Effector memory CD4-positive, alpha-beta T cell (primary cell): ENCODE measurements around the gene FAM78A.
"Not testable (repeated sequence)": the region's sequence is repeated elsewhere in the genome, so short reads cannot be mapped to it uniquely, and the experiment has no call there.

Experiments used
- DNase-seq, 3 donors: peaks; one replicate each; pipeline ENCODE4 v3.0.0-alpha.2; 2020
- H3K27ac ChIP-seq: 2 replicates; pipeline ENCODE4 v1.7.0; 2013; ENCODE audit warnings: mild to moderate bottlenecking, low read length, moderate library complexity; ENCODE audit not compliant: insufficient read depth, poor library complexity, severe bottlenecking
- H3K27me3 ChIP-seq: replicated peaks from 2 replicates; pipeline ENCODE4 v1.7.0; 2013; ENCODE audit warnings: mild to moderate bottlenecking, low read length; ENCODE audit not compliant: insufficient read depth, control insufficient read depth, poor library complexity, severe bottlenecking
- H3K36me3 ChIP-seq: 2 replicates; pipeline ENCODE4 v1.7.0; 2013; ENCODE audit warnings: mild to moderate bottlenecking, low read length, moderate library complexity; ENCODE audit not compliant: control insufficient read depth, insufficient read depth
- H3K4me1 ChIP-seq: 2 replicates; pipeline ENCODE4 v1.7.0; 2013; ENCODE audit warnings: low read length, mild to moderate bottlenecking; ENCODE audit not compliant: control insufficient read depth, insufficient read depth, poor library complexity, severe bottlenecking
- H3K4me3 ChIP-seq: 2 replicates; pipeline ENCODE4 v1.7.0; 2013; ENCODE audit warnings: low read length, low read depth, mild to moderate bottlenecking; ENCODE audit not compliant: insufficient read depth, poor library complexity, severe bottlenecking
- H3K9me3 ChIP-seq: 2 replicates; pipeline ENCODE4 v1.7.0; 2013; ENCODE audit warnings: mild to moderate bottlenecking, low read length, moderate library complexity; ENCODE audit not compliant: control insufficient read depth

FAM78A gene

GRCh38 chr9:131258186-131258585 lies 18.1 kb downstream of the FAM78A start:
- no peaks in the 10 kb centered on the region for H3K9me3 ChIP-seq
- peaks cover 51% of the 10 kb centered on the region for H3K36me3 ChIP-seq
- H3K27ac ChIP-seq, result peak overlapping the region; percentile 76
- no peaks in the 10 kb centered on the region for H3K27me3 ChIP-seq
- peaks cover 53% of the 10 kb centered on the region for H3K4me1 ChIP-seq
- DNase-seq, result no peak
- H3K4me3 ChIP-seq, result no peak overlapping the region

DNA sequence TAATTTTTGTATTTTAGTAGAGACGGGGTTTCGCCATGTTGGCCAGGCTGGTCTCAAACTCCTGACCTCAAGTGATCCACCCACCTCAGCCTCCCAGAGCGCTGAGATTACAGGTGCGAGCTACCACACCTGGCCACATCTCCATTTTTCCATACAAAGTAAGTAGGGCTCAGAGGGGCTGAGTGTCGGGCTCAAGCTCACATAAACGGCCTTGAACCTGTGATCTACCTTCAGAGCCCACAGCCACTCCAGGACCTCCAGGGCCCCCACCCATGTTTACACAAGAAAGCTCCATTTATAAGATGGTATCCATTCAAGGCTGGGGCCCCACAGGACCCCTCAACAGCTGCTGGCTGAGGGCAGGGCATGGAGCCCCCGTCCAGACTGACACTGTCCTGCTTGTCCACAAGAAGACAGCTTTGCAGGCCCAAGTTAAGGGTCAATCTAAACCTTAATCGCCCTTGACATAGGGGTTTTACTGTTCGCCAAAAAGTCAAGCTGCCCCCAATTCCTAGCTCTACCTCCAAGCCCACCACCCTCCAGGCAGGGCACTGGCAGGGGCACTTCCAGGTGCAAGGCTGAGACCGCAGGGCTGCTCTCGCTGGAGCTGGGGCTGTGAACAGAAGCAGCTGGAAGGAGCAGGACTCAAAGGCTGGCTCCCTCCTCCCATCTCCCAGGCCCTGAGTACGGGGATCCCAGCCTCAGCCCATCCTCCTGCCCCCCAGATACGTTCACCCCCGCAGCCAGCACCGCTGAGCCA lies 18.9 kb downstream of the FAM78A start:
- Histone ChIP-seq H3K27me3 (no peaks in the 10 kb centered on the region), H3K27ac (peak overlapping the region; percentile 76), H3K9me3 (no peaks in the 10 kb centered on the region), H3K4me3 (no peak overlapping the region), H3K36me3 (peaks cover 49% of the 10 kb centered on the region), H3K4me1 (peaks cover 57% of the 10 kb centered on the region)
- no peak for DNase-seq

DNA sequence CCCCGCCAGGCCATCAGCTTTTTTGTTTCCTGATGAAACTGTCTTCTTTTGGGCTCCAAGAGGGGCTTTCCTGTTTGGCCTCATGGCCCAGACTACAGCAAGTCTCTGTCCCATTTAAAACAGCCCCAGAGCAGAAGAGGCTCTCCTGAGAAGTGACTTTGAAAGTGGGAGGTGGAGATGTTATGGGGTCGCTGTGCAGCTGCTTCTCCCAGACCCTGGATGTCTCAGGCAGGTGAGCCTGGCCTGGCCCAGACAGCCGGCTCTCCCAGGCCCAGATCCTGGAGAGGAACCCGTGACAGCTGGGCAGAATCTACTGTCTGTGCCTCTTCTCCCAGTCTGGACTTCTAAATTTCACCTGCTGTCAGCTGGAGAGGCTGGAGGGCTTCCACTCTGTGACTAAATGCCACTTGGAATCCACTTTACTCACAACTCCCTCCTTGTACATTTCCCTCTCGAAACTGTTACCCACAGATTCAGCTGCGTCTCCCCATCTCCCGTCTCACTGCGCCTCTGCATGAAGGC lies 20.6 kb downstream of the FAM78A start:
- Histone ChIP-seq H3K27ac (peak overlapping the region; percentile 76), H3K27me3 (no peaks in the 10 kb centered on the region), H3K4me1 (peaks cover 64% of the 10 kb centered on the region), H3K9me3 (no peaks in the 10 kb centered on the region), H3K4me3 (peak overlapping the region; percentile 6), H3K36me3 (peaks cover 32% of the 10 kb centered on the region)
- no peak for DNase-seq

- DNase-seq, result no peak
- Histone ChIP-seq H3K36me3 (peaks cover 21% of the 10 kb centered on the region), H3K27ac (peak overlapping the region; percentile 76), H3K4me3 (no peak overlapping the region), H3K27me3 (no peaks in the 10 kb centered on the region), H3K4me1 (peaks cover 58% of the 10 kb centered on the region), H3K9me3 (no peaks in the 10 kb centered on the region)
Measured at GRCh38 chr9:131254626-131255025, 21.7 kb downstream of the FAM78A start.

- DNase-seq, result no peak
- H3K4me1 ChIP-seq, result peaks cover 58% of the 10 kb centered on the region
- H3K27ac ChIP-seq, result no peak overlapping the region
Measured at GRCh38 chr9:131253891-131254491, 22.3 kb downstream of the FAM78A start.

GRCh38 chr9:131252120-131252519 lies 24.2 kb downstream of the FAM78A start:
- DNase-seq, result no peak
- H3K27ac ChIP-seq, result peak overlapping the region; percentile 18
- peak overlapping the region; percentile 15 for H3K4me3 ChIP-seq
- H3K36me3 ChIP-seq, result no peaks in the 10 kb centered on the region
- H3K27me3 ChIP-seq, result no peaks in the 10 kb centered on the region
- H3K9me3 ChIP-seq, result no peaks in the 10 kb centered on the region
- peaks cover 48% of the 10 kb centered on the region for H3K4me1 ChIP-seq

More at GRCh38 chr9:131253891-131254491, 22.3 kb downstream of the FAM78A start:
- H3K4me3 ChIP-seq, result no peak overlapping the region
- no peaks in the 10 kb centered on the region for H3K9me3 ChIP-seq
- H3K36me3 ChIP-seq, result peaks cover 15% of the 10 kb centered on the region
- no peaks in the 10 kb centered on the region for H3K27me3 ChIP-seq

GRCh38 chr9:131246618-131247017 lies 29.7 kb downstream of the FAM78A start:
- H3K27me3 ChIP-seq, result no peaks in the 10 kb centered on the region
- H3K9me3 ChIP-seq, result no peaks in the 10 kb centered on the region
- no peaks in the 10 kb centered on the region for H3K4me1 ChIP-seq
- H3K4me3 ChIP-seq, result no peak overlapping the region
- no peaks in the 10 kb centered on the region for H3K36me3 ChIP-seq
- DNase-seq, result no peak
- H3K27ac ChIP-seq, result no peak overlapping the region

DNA sequence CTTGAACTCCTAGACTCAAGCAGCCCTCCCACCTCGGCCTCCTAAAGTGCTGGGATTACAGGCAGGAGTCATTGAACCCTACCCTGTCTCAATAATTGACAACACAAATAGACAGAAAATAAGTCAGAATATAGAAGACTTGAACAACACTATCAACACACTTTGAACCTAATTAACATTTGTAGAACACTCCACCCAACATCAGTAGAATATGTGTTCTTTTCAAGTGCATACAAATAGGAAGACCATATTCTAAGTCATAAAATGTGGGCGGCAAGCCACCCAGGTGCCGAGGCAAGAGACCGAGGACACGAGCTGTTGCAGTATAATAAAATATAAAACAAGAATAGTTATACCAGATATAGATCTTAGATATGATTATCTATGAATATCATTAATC lies 32.0 kb downstream of the FAM78A start:
- H3K27me3 ChIP-seq, H3K36me3 ChIP-seq, H3K4me1 ChIP-seq, H3K9me3 ChIP-seq, H3K4me3 ChIP-seq, DNase-seq, H3K27ac ChIP-seq: not testable (repeated sequence)

GRCh38 chr9:131240047-131240921 lies 36.0 kb downstream of the FAM78A start:
- peaks cover 5% of the 10 kb centered on the region for H3K36me3 ChIP-seq
- H3K27ac ChIP-seq, result no peak overlapping the region
- no peak overlapping the region for H3K4me3 ChIP-seq
- peaks cover 27% of the 10 kb centered on the region for H3K4me1 ChIP-seq
- DNase-seq, result no peak
- H3K9me3 ChIP-seq, result no peaks in the 10 kb centered on the region
- H3K27me3 ChIP-seq, result no peaks in the 10 kb centered on the region
